ENCODE measurements around the gene LOXL3.

Gene LOXL3

GRCh38 chr2:74522516-74522915 lies 31.2 kb downstream of the LOXL3 start:
- Mint-ChIP-seq H3K4me3 (no peak overlapping the region), H3K27ac (no peak overlapping the region), H3K9me3 (no peaks in the 10 kb centered on the region), H3K4me1 (ENCODE audit: low read depth) (peaks cover 21% of the 10 kb centered on the region), H3K27me3 (peaks cover 49% of the 10 kb centered on the region), H3K36me3 (ENCODE audit: low read depth) (peaks cover 16% of the 10 kb centered on the region)
- intact Hi-C loops (cut with micrococcal nuclease): no loop called here

- H3K36me3 Mint-ChIP-seq (ENCODE audit: low read depth): no peaks in the 10 kb centered on the region
- H3K27me3 Mint-ChIP-seq: peaks cover 94% of the 10 kb centered on the region
- no peak overlapping the region for H3K27ac Mint-ChIP-seq
- H3K4me1 Mint-ChIP-seq (ENCODE audit: low read depth): peaks cover 33% of the 10 kb centered on the region
- H3K9me3 Mint-ChIP-seq: no peaks in the 10 kb centered on the region
- peak overlapping the region; percentile 72 for H3K4me3 Mint-ChIP-seq
- intact Hi-C loops (cut with micrococcal nuclease): no loop called here
Observed at GRCh38 chr2:74516650-74517049, 37.1 kb downstream of the LOXL3 start.

DNA sequence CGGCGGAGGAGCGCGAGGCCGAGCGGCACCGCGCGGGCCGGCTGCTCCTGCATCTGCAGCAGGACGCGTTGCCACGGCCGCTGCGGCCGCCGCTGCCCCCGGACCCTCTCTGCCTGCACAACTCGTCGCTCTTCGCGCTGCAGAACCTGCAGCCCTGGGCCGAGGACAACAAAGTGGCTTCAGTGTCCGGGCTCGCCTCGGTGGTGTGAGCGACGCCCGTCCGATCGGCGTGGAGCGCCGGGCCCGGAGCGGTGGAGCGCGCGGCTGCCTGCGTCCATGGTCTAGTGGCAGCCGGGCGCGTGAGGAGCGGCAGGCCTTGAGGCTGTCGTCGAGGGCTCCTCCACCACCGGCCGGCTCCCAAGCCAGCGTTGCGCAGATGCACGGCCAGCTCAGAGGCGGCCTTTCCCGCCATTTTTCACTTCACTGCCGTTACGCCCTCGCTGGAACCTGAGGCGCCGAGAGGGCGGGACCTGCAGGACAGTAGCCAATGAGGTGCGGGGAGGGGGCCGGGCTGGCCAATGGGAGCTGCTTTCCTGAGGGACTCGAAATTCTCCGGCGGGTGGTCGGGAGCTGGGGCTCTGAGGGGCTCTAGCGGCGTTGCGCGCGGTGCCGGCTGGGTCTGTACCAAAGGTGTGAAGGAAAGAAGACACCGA lies 37.6 kb downstream of the LOXL3 start:
- intact Hi-C loops (cut with micrococcal nuclease): no loop called here
- peaks cover 94% of the 10 kb centered on the region for H3K27me3 Mint-ChIP-seq
- H3K4me3 Mint-ChIP-seq: peak overlapping the region; percentile 72
- H3K4me1 Mint-ChIP-seq (ENCODE audit: low read depth): peaks cover 33% of the 10 kb centered on the region
- no peaks in the 10 kb centered on the region for H3K36me3 Mint-ChIP-seq (ENCODE audit: low read depth)
- H3K9me3 Mint-ChIP-seq: no peaks in the 10 kb centered on the region
- no peak overlapping the region for H3K27ac Mint-ChIP-seq

- H3K27ac Mint-ChIP-seq: no peak overlapping the region
- intact Hi-C loops (cut with micrococcal nuclease): no loop called here
- no peaks in the 10 kb centered on the region for H3K36me3 Mint-ChIP-seq (ENCODE audit: low read depth)
- no peaks in the 10 kb centered on the region for H3K9me3 Mint-ChIP-seq
- H3K4me1 Mint-ChIP-seq (ENCODE audit: low read depth): peaks cover 33% of the 10 kb centered on the region
- H3K27me3 Mint-ChIP-seq: peaks cover 95% of the 10 kb centered on the region
- H3K4me3 Mint-ChIP-seq: peak overlapping the region; percentile 72
Observed at GRCh38 chr2:74515271-74515980, 38.3 kb downstream of the LOXL3 start.

DNA sequence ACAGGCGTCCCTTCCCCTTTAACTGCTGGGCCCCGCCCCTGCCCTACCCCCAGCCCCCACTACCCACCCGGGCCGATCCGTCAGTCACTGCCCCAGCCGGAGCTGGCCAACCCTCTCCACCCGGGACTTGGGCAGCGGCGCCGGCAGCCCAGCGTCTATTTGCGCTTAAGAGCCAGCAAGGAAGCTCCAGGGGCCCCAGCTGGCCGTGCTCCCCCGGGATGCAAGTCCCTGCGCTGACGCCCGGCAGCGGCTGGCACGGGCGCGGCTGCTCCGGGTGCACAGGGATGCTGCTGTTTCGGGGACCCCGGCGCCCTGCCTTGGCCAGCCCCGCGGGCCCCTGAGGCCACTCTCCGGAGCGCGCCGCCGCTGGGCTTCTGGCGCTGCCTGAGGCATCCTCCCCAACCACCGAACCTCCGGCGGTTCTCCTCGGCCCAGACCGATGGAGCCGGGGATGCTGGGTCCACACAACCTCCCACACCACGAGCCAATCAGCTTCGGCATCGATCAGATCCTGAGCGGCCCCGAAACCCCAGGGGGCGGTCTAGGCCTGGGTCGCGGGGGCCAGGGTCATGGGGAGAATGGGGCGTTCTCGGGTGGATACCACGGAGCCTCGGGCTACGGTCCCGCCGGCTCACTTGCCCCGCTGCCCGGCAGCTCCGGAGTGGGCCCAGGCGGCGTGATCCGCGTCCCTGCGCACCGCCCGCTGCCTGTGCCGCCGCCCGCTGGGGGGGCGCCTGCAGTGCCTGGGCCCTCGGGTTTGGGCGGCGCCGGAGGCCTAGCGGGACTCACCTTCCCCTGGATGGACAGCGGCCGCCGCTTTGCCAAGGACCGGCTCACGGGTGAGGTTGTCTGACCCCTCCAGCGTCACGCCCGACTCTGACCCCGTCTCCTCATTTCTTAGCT lies 39.1 kb downstream of the LOXL3 start, which contains the start of gene TLX2:
TLX2 (plus strand) TSS at position 83 of the 903 bp plus-strand sequence; CDS start at position 440, 357 bp downstream.
- H3K27me3 Mint-ChIP-seq: peaks cover 95% of the 10 kb centered on the region
- H3K9me3 Mint-ChIP-seq: no peaks in the 10 kb centered on the region
- H3K4me1 Mint-ChIP-seq (ENCODE audit: low read depth): peaks cover 33% of the 10 kb centered on the region
- intact Hi-C loops (cut with micrococcal nuclease): no loop called here
- H3K4me3 Mint-ChIP-seq: peak within 1 kb of the TSS; percentile 72
- H3K27ac Mint-ChIP-seq: no peak within 1 kb of the TSS
- H3K36me3 Mint-ChIP-seq (ENCODE audit: low read depth): no peaks in the 10 kb centered on the region

DNA sequence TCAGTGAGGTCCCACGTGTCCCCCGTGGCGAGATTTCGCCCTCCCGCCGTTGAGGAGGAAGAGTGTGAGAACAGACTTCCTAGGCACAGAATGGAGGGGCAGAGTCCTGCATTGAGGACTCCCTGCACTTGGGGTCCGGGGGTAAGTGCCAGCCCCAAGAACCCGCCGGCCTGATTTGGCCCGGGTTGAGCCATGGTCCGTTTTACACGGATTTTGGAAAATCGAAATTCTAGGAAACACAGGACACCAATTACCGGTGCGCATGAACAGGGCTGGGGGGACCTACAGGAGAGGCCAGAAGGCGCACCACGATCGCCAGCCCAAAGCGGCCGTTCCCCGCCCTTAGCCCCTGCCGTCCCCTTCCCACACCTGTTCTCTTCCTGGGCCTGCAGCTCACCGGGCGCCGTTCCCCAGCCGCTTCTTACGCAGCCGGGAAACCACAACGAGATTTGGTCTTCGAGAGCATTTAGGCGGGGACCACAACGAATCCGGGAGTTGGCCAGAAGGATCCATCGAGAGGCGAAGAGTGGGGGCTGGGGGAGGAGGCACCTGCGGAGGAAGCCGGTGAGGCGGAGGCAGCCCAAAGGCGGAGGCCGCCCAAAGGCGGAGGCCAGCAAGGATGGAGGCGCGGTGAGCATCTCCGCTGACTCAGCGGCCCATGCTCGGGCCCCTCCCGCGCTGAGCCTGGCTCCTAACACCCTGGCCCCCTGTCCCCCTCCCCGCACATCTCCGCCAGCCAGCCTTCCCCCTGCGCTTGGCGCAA lies 40.0 kb downstream of the LOXL3 start:
- no peak overlapping the region for H3K27ac Mint-ChIP-seq
- H3K36me3 Mint-ChIP-seq (ENCODE audit: low read depth): no peaks in the 10 kb centered on the region
- no peak overlapping the region for H3K4me3 Mint-ChIP-seq
- H3K4me1 Mint-ChIP-seq (ENCODE audit: low read depth): peaks cover 33% of the 10 kb centered on the region
- H3K9me3 Mint-ChIP-seq: no peaks in the 10 kb centered on the region
- H3K27me3 Mint-ChIP-seq: peaks cover 90% of the 10 kb centered on the region
- intact Hi-C loops (cut with micrococcal nuclease): no loop called here

- intact Hi-C loops (cut with micrococcal nuclease): no loop called here
- Mint-ChIP-seq H3K4me1 (ENCODE audit: low read depth) (peaks cover 40% of the 10 kb centered on the region), H3K4me3 (no peak overlapping the region), H3K27me3 (peaks cover 90% of the 10 kb centered on the region), H3K36me3 (ENCODE audit: low read depth) (peaks cover under 1% of the 10 kb centered on the region), H3K27ac (no peak overlapping the region), H3K9me3 (no peaks in the 10 kb centered on the region)
Observed at GRCh38 chr2:74512744-74513604, 40.8 kb downstream of the LOXL3 start.

- peaks cover 75% of the 10 kb centered on the region for H3K27me3 Mint-ChIP-seq
- H3K4me1 Mint-ChIP-seq (ENCODE audit: low read depth): peaks cover 36% of the 10 kb centered on the region
- H3K9me3 Mint-ChIP-seq: no peaks in the 10 kb centered on the region
- H3K27ac Mint-ChIP-seq: no peak overlapping the region
- intact Hi-C loops (cut with micrococcal nuclease): no loop called here
- H3K4me3 Mint-ChIP-seq: no peak overlapping the region
- H3K36me3 Mint-ChIP-seq (ENCODE audit: low read depth): peaks cover 17% of the 10 kb centered on the region
Observed at GRCh38 chr2:74511104-74511989, 42.4 kb downstream of the LOXL3 start.

GRCh38 chr2:74510272-74510671 lies 43.5 kb downstream of the LOXL3 start:
- intact Hi-C loops (cut with micrococcal nuclease): no loop called here
- H3K27ac Mint-ChIP-seq: no peak overlapping the region
- H3K36me3 Mint-ChIP-seq (ENCODE audit: low read depth): peaks cover 26% of the 10 kb centered on the region
- peaks cover 36% of the 10 kb centered on the region for H3K4me1 Mint-ChIP-seq (ENCODE audit: low read depth)
- no peak overlapping the region for H3K4me3 Mint-ChIP-seq
- no peaks in the 10 kb centered on the region for H3K9me3 Mint-ChIP-seq
- peaks cover 66% of the 10 kb centered on the region for H3K27me3 Mint-ChIP-seq

GRCh38 chr2:74507926-74508520 lies 45.7 kb downstream of the LOXL3 start:
- Mint-ChIP-seq H3K36me3 (ENCODE audit: low read depth) (peaks cover 49% of the 10 kb centered on the region), H3K9me3 (no peaks in the 10 kb centered on the region), H3K4me1 (ENCODE audit: low read depth) (peaks cover 50% of the 10 kb centered on the region), H3K27me3 (peaks cover 47% of the 10 kb centered on the region), H3K27ac (peak overlapping the region; percentile 95), H3K4me3 (peak overlapping the region; percentile 89)
- intact Hi-C loops (cut with micrococcal nuclease): loop anchor here (1.0 to 2.0 kb wide), 2 partner anchors 21 to 53 kb away; partner anchors contain the start of genes AUP1, HTRA2 and INO80B

GRCh38 chr2:74507145-74507925 lies 46.4 kb downstream of the LOXL3 start, which contains the start of gene PCGF1:
Gene PCGF1, minus strand, starts transcription at chr2:74507695. Its CDS starts 27 bp downstream, at chr2:74507668.
- H3K9me3 Mint-ChIP-seq: no peaks in the 10 kb centered on the region
- peaks cover 42% of the 10 kb centered on the region for H3K27me3 Mint-ChIP-seq
- peak within 1 kb of the TSS; percentile 95 for H3K27ac Mint-ChIP-seq
- peaks cover 55% of the 10 kb centered on the region for H3K36me3 Mint-ChIP-seq (ENCODE audit: low read depth)
- intact Hi-C loops (cut with micrococcal nuclease): loop anchor here (1.0 to 2.0 kb wide), 2 partner anchors 22 to 53 kb away; partner anchors contain the start of genes AUP1, HTRA2 and INO80B
- peaks cover 55% of the 10 kb centered on the region for H3K4me1 Mint-ChIP-seq (ENCODE audit: low read depth)
- H3K4me3 Mint-ChIP-seq: peak within 1 kb of the TSS; percentile 89
